Neural cell (in vitro differentiated cells): ENCODE results near the gene OXSR1. TPM values are rescaled to one million over a fixed set of nuclear protein-coding genes. Genes with fewer than 3 reads are reported as not detected.

Experiments used
- H2AFZ ChIP-seq: fragments of 200-600, 300-800 bp; sonication (generic), shearing (Covaris generic); 2 replicates; pipeline ENCODE4 v1.6.0; 2014; ENCODE audit warnings: low read depth, mild to moderate bottlenecking, antibody characterized with exemption, low read length, moderate library complexity
- H3F3A ChIP-seq: fragments of 200-600 bp; shearing (Covaris generic); 2 replicates; pipeline ENCODE4 v1.6.1; 2016; ENCODE audit warnings: mild to moderate bottlenecking, moderate library complexity, mixed read lengths, antibody characterized with exemption, low read length; ENCODE audit not compliant: insufficient read depth, poor library complexity, severe bottlenecking
- H3K27ac ChIP-seq: fragments of 200-600, 300-800 bp; sonication (generic), shearing (Covaris generic); 2 replicates; pipeline ENCODE4 v1.5.1; 2014; ENCODE audit warnings: mild to moderate bottlenecking, low read length, moderate library complexity
- H3K27me3 ChIP-seq: fragments of 300-800, 200-600 bp; sonication (generic), shearing (Covaris generic); 2 replicates; pipeline ENCODE4 v1.6.0; 2014; ENCODE audit warnings: mild to moderate bottlenecking, low read depth, low read length, moderate library complexity; ENCODE audit not compliant: insufficient read depth
- H3K36me3 ChIP-seq: fragments of 300-800, 200-600 bp; sonication (generic), shearing (Covaris generic); 2 replicates; pipeline ENCODE4 v1.5.1; 2014; ENCODE audit warnings: mild to moderate bottlenecking, antibody characterized with exemption, low read length, moderate library complexity; ENCODE audit not compliant: insufficient read depth
- H3K4me2 ChIP-seq: fragments of 300-800, 200-600 bp; sonication (generic), shearing (Covaris generic); 2 replicates; pipeline ENCODE4 v1.6.0; 2014; ENCODE audit warnings: mild to moderate bottlenecking, low read length
- H3K4me3 ChIP-seq: fragments of 300-800, 200-600 bp; sonication (generic), shearing (Covaris generic); 2 replicates; pipeline ENCODE4 v1.5.1; 2014; ENCODE audit warnings: mild to moderate bottlenecking, low read length, moderate library complexity
- H3K79me2 ChIP-seq: fragments of 200-600 bp; shearing (Covaris generic); replicated peaks from 2 replicates; pipeline ENCODE4 v1.6.0; 2014; ENCODE audit warnings: mild to moderate bottlenecking, low read length, moderate library complexity; ENCODE audit not compliant: insufficient read depth
- H3K9ac ChIP-seq: fragments of 300-800, 200-600 bp; sonication (generic), shearing (Covaris generic); 2 replicates; pipeline ENCODE4 v1.6.1; 2016; ENCODE audit warnings: mild to moderate bottlenecking, low read length, mixed read lengths
- H3K9me2 ChIP-seq: fragments of 200-600 bp; shearing (Covaris generic); 2 replicates; pipeline ENCODE4 v1.6.1; 2016; ENCODE audit warnings: mild to moderate bottlenecking, low read length, mixed read lengths; ENCODE audit not compliant: insufficient read depth
- H3K9me3 ChIP-seq: fragments of 200-600, 300-800 bp; sonication (generic), shearing (Covaris generic); 2 replicates; pipeline ENCODE4 v1.6.1; 2016; ENCODE audit warnings: mild to moderate bottlenecking, mixed run types, low read length, moderate library complexity, mixed read lengths
- H4K20me1 ChIP-seq: fragments of 200-600 bp; shearing (Covaris generic); 2 replicates; pipeline ENCODE4 v1.6.1; 2016; ENCODE audit warnings: mild to moderate bottlenecking, mixed run types; ENCODE audit not compliant: insufficient read depth
- CTCF ChIP-seq: fragments of 450-650 bp; IDR thresholded peaks from 2 replicates; pipeline ENCODE4 v1.5.1; 2014; ENCODE audit warnings: antibody characterized with exemption, mild to moderate bottlenecking, moderate library complexity; ENCODE audit not compliant: poor library complexity, severe bottlenecking
- EP300 ChIP-seq: fragments of 450-650 bp; conservative IDR thresholded peaks from 2 replicates; pipeline ENCODE4 v1.6.1; 2014; ENCODE audit warnings: antibody characterized with exemption, mild to moderate bottlenecking, moderate library complexity; ENCODE audit not compliant: poor library complexity, severe bottlenecking
- EZH2 ChIP-seq: fragments of 200-600, 300-800 bp; shearing (Covaris generic), sonication (generic); IDR thresholded peaks from 2 replicates; pipeline ENCODE4 v1.6.1; 2014; ENCODE audit warnings: antibody characterized with exemption, low read length, borderline replicate concordance, mild to moderate bottlenecking; ENCODE audit not compliant: insufficient read depth, poor library complexity, severe bottlenecking
- MXI1 ChIP-seq: fragments of 450-650 bp; conservative IDR thresholded peaks from 2 replicates; pipeline ENCODE4 v1.6.1; 2014; ENCODE audit warnings: antibody characterized with exemption, mild to moderate bottlenecking; ENCODE audit not compliant: poor library complexity, severe bottlenecking
- POLR2AphosphoS5 ChIP-seq: IDR thresholded peaks from 2 replicates; pipeline ENCODE4 v1.6.1; 2012
- RAD21 ChIP-seq: fragments of 450-650 bp; conservative IDR thresholded peaks from 2 replicates; pipeline ENCODE4 v1.6.1; 2014; ENCODE audit warnings: antibody characterized with exemption, mild to moderate bottlenecking, moderate library complexity
- SMC3 ChIP-seq: fragments of 450-650 bp; conservative IDR thresholded peaks from 2 replicates; pipeline ENCODE4 v1.6.1; 2014; ENCODE audit warnings: antibody characterized with exemption, mild to moderate bottlenecking, moderate library complexity; ENCODE audit not compliant: poor library complexity
- TAF1 ChIP-seq: IDR thresholded peaks from 2 replicates; pipeline ENCODE4 v1.6.1; 2012; ENCODE audit warnings: low read depth
- polyA plus RNA-seq: library from polyadenylated mRNA; depleted of rRNA; stranded (reverse); fragments of >200 nt; gene quantifications from 2 replicates; pipeline ENCODE4 v1.2.3, GENCODE V29; 2014
- TF ChIP-seq, protein P1 (sequence below): IDR thresholded peaks from 2 replicates; pipeline ENCODE4 v1.6.1; 2012; ENCODE audit warnings: borderline replicate concordance

The OXSR1 gene
- polyA plus RNA-seq, 1 donor from 2014 or later: 50.8 TPM

GRCh38 chr3:38268522-38268921 lies 103.2 kb downstream of the OXSR1 start:
- no peak overlapping the region for H3K27ac ChIP-seq
- no peaks in the 10 kb centered on the region for H3K9me3 ChIP-seq
- no peaks in the 10 kb centered on the region for H4K20me1 ChIP-seq
- H3K9me2 ChIP-seq: no peaks in the 10 kb centered on the region
- H3K4me2 ChIP-seq: no peak overlapping the region
- H3K27me3 ChIP-seq: no peaks in the 10 kb centered on the region
- no peaks in the 10 kb centered on the region for H3K36me3 ChIP-seq
- H3K9ac ChIP-seq: no peak overlapping the region
- H3K79me2 ChIP-seq: no peaks in the 10 kb centered on the region
- no peak for TF ChIP-seq SMC3
- TF ChIP-seq POLR2AphosphoS5: no peak
- TF ChIP-seq EP300: no peak
- no peak for TF ChIP-seq EZH2
- H3K4me3 ChIP-seq: no peak overlapping the region
- no peak overlapping the region for H2AFZ ChIP-seq
- no peaks in the 10 kb centered on the region for H3F3A ChIP-seq

DNA sequence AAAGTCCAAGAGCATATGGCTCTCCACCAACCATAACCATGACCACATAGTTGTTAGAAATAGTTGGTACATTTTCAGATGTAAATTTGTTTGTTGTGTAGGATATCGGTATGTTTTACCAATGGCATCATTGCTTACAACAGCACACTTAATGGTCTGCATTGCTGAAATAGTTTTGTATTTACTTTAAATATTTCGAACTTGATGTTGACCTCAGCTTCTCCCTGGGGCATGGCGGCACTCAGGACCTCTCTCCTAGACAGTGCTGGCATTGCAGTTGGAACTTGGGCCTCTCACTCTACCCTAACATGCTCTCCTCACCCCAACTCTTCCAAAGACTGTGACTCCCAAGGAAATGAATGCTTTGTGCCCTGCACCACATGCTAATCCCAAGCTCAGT lies 105.3 kb downstream of the OXSR1 start:
- no peak overlapping the region for H3K4me2 ChIP-seq
- H2AFZ ChIP-seq: no peak overlapping the region
- TF ChIP-seq, protein P1, sequence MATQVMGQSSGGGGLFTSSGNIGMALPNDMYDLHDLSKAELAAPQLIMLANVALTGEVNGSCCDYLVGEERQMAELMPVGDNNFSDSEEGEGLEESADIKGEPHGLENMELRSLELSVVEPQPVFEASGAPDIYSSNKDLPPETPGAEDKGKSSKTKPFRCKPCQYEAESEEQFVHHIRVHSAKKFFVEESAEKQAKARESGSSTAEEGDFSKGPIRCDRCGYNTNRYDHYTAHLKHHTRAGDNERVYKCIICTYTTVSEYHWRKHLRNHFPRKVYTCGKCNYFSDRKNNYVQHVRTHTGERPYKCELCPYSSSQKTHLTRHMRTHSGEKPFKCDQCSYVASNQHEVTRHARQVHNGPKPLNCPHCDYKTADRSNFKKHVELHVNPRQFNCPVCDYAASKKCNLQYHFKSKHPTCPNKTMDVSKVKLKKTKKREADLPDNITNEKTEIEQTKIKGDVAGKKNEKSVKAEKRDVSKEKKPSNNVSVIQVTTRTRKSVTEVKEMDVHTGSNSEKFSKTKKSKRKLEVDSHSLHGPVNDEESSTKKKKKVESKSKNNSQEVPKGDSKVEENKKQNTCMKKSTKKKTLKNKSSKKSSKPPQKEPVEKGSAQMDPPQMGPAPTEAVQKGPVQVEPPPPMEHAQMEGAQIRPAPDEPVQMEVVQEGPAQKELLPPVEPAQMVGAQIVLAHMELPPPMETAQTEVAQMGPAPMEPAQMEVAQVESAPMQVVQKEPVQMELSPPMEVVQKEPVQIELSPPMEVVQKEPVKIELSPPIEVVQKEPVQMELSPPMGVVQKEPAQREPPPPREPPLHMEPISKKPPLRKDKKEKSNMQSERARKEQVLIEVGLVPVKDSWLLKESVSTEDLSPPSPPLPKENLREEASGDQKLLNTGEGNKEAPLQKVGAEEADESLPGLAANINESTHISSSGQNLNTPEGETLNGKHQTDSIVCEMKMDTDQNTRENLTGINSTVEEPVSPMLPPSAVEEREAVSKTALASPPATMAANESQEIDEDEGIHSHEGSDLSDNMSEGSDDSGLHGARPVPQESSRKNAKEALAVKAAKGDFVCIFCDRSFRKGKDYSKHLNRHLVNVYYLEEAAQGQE: no peak
- TF ChIP-seq POLR2AphosphoS5 (no peak), EZH2 (no peak), RAD21 (no peak), MXI1 (no peak), TAF1 (no peak), CTCF (no peak), EP300 (no peak), SMC3 (no peak)
- H3K27ac ChIP-seq: no peak overlapping the region
- no peaks in the 10 kb centered on the region for H3K27me3 ChIP-seq
- H3K9me2 ChIP-seq: no peaks in the 10 kb centered on the region
- H3K9ac ChIP-seq: no peak overlapping the region
- H3K4me3 ChIP-seq: no peak overlapping the region
- no peaks in the 10 kb centered on the region for H3K79me2 ChIP-seq
- no peaks in the 10 kb centered on the region for H4K20me1 ChIP-seq
- no peaks in the 10 kb centered on the region for H3K9me3 ChIP-seq
- no peaks in the 10 kb centered on the region for H3F3A ChIP-seq
- no peaks in the 10 kb centered on the region for H3K36me3 ChIP-seq

DNA sequence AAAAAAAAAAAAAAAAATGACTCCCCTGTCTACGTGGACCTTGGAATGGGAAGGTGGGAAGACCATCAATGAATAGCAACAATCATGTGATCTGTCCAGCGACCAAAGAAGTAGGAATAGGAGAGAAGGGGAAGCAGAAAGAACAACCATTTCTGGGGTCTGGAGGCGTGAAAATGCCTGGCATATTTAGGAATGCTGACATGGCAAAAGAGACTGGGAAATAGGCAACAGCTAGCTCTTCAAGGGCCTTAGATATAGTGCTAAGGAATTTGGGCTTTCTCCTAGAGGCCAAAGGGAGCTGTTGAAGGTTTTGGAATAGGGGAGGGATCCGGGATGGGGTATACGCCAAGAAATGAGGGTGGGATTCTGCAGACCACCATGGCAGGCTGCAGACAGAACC lies 106.2 kb downstream of the OXSR1 start:
- Histone ChIP-seq H3K4me2 (no peak overlapping the region), H3K9ac (no peak overlapping the region), H3K9me3 (no peaks in the 10 kb centered on the region), H3K36me3 (no peaks in the 10 kb centered on the region), H4K20me1 (no peaks in the 10 kb centered on the region), H3K9me2 (no peaks in the 10 kb centered on the region), H3K27ac (no peak overlapping the region), H2AFZ (no peak overlapping the region), H3F3A (no peaks in the 10 kb centered on the region), H3K4me3 (no peak overlapping the region), H3K79me2 (no peaks in the 10 kb centered on the region), H3K27me3 (no peaks in the 10 kb centered on the region)
- no peak for TF ChIP-seq RAD21
- TF ChIP-seq, protein P1: no peak
- TF ChIP-seq CTCF: no peak
- TF ChIP-seq POLR2AphosphoS5: no peak
- TF ChIP-seq TAF1: no peak
- no peak for TF ChIP-seq EZH2
- no peak for TF ChIP-seq SMC3
- TF ChIP-seq MXI1: no peak
- no peak for TF ChIP-seq EP300
